Glutamatergic neuron (in vitro differentiated cells): Measurements from ENCODE around the gene CD44. TPM values are rescaled to one million over a fixed set of nuclear protein-coding genes. Genes with fewer than 3 reads are reported as not detected.

Experiments used
- DNase-seq: peaks from one replicate; pipeline ENCODE4 v3.0.0; 2022
- H3K27ac Mint-ChIP-seq: one replicate; pipeline ENCODE4 v1.8.0; 2020; ENCODE audit warnings: mild to moderate bottlenecking, mixed read lengths, inconsistent platforms; ENCODE audit not compliant: unreplicated experiment
- H3K27me3 Mint-ChIP-seq: one replicate; pipeline ENCODE4 v1.8.0; 2020; ENCODE audit warnings: mild to moderate bottlenecking, moderate library complexity, mixed read lengths, inconsistent platforms; ENCODE audit not compliant: unreplicated experiment
- H3K36me3 Mint-ChIP-seq: one replicate; pipeline ENCODE4 v1.8.0; 2020; ENCODE audit warnings: mild to moderate bottlenecking, mixed read lengths, inconsistent platforms; ENCODE audit not compliant: unreplicated experiment
- H3K4me1 Mint-ChIP-seq: one replicate; pipeline ENCODE4 v1.8.0; 2020; ENCODE audit warnings: mild to moderate bottlenecking, low read depth, mixed read lengths, inconsistent platforms; ENCODE audit not compliant: unreplicated experiment
- H3K4me3 Mint-ChIP-seq: one replicate; pipeline ENCODE4 v1.8.0; 2020; ENCODE audit warnings: mild to moderate bottlenecking, mixed read lengths, inconsistent platforms; ENCODE audit not compliant: unreplicated experiment
- H3K9me3 Mint-ChIP-seq: one replicate; pipeline ENCODE4 v1.8.0; 2020; ENCODE audit warnings: mild to moderate bottlenecking, moderate library complexity, mixed read lengths, inconsistent platforms; ENCODE audit not compliant: unreplicated experiment
- CTCF ChIP-seq: fragments of 200-600 bp; sonication (generic); IDR thresholded peaks from one replicate; pipeline ENCODE4 v1.5.0; 2021; ENCODE audit not compliant: partially characterized antibody, unreplicated experiment
- total RNA-seq: library from RNA; stranded (reverse); fragmentation: NEBNext Ultra II Directional; extraction: Animal tissue kit (Norgen Biotek cat#: 25700); gene quantifications from one replicate; pipeline ENCODE4 v1.2.1, GENCODE V29; 2021; ENCODE audit not compliant: unreplicated experiment

The CD44 gene
- total RNA-seq, 1 donor from 2014 or later = 0.71 TPM

GRCh38 chr11:35146711-35147110 lies 7.7 kb downstream of the CD44 start:
- H3K4me3 Mint-ChIP-seq = no peak overlapping the region
- H3K9me3 Mint-ChIP-seq = no peaks in the 10 kb centered on the region
- no peak overlapping the region for H3K27ac Mint-ChIP-seq
- TF ChIP-seq CTCF = no peak
- no peaks in the 10 kb centered on the region for H3K4me1 Mint-ChIP-seq
- H3K27me3 Mint-ChIP-seq = peaks cover 3% of the 10 kb centered on the region
- no peak for DNase-seq
- no peaks in the 10 kb centered on the region for H3K36me3 Mint-ChIP-seq

GRCh38 chr11:35147235-35147634 lies 8.3 kb downstream of the CD44 start:
- Mint-ChIP-seq H3K27ac (no peak overlapping the region), H3K4me3 (no peak overlapping the region), H3K9me3 (no peaks in the 10 kb centered on the region), H3K36me3 (no peaks in the 10 kb centered on the region), H3K4me1 (no peaks in the 10 kb centered on the region), H3K27me3 (peaks cover 1% of the 10 kb centered on the region)
- no peak for TF ChIP-seq CTCF
- DNase-seq = no peak

GRCh38 chr11:35148163-35148837 lies 9.3 kb downstream of the CD44 start:
- Mint-ChIP-seq H3K4me3 (no peak overlapping the region), H3K36me3 (no peaks in the 10 kb centered on the region), H3K27me3 (peaks cover 1% of the 10 kb centered on the region), H3K27ac (no peak overlapping the region), H3K9me3 (no peaks in the 10 kb centered on the region), H3K4me1 (no peaks in the 10 kb centered on the region)
- no peak for DNase-seq
- no peak for TF ChIP-seq CTCF

- no peak for TF ChIP-seq CTCF
- DNase-seq = no peak
- H3K9me3 Mint-ChIP-seq = no peaks in the 10 kb centered on the region
- H3K4me1 Mint-ChIP-seq = no peaks in the 10 kb centered on the region
- peaks cover 1% of the 10 kb centered on the region for H3K27me3 Mint-ChIP-seq
- H3K4me3 Mint-ChIP-seq = no peak overlapping the region
- H3K36me3 Mint-ChIP-seq = no peaks in the 10 kb centered on the region
- H3K27ac Mint-ChIP-seq = no peak overlapping the region
Measured at GRCh38 chr11:35150454-35150853, 11.5 kb downstream of the CD44 start.

GRCh38 chr11:35151241-35151640 lies 12.3 kb downstream of the CD44 start:
- H3K27me3 Mint-ChIP-seq = peaks cover 1% of the 10 kb centered on the region
- H3K9me3 Mint-ChIP-seq = no peaks in the 10 kb centered on the region
- H3K4me1 Mint-ChIP-seq = no peaks in the 10 kb centered on the region
- DNase-seq = no peak
- H3K4me3 Mint-ChIP-seq = no peak overlapping the region
- no peaks in the 10 kb centered on the region for H3K36me3 Mint-ChIP-seq
- no peak overlapping the region for H3K27ac Mint-ChIP-seq
- no peak for TF ChIP-seq CTCF
